MCF 10A (cell line): Measurements from ENCODE around the gene RSL1D1. TPM values are rescaled to one million over a fixed set of nuclear protein-coding genes. Genes with fewer than 3 reads are reported as not detected.
"Not testable (repeated sequence)": the region's sequence is repeated elsewhere in the genome, so short reads cannot be mapped to it uniquely, and the experiment has no call there.

Experiments used
- BruUV-seq: library from RNA; stranded (reverse); fragments of 400-500 nt; replicated peaks from 2 replicates; lab custom pipeline; 2021; lab: Mats Ljungman, UMichigan
- CTCF ChIA-PET: fragments of 300-600 bp; sonication (Branson Sonifier 250); formaldehyde crosslinking; extraction: SDS; loops from one replicate; lab custom pipeline; 2021; ENCODE audit warnings: antibody characterized with exemption, inconsistent platforms; lab: Yijun Ruan, JAX
- POLR2A ChIA-PET: fragments of 300-600, 350-650 bp; sonication (Branson Sonifier 250); formaldehyde crosslinking; extraction: SDS; loops from one replicate; lab custom pipeline; 2020; ENCODE audit warnings: antibody characterized with exemption, inconsistent platforms; lab: Yijun Ruan, JAX
- DNase-seq: peaks from one replicate; pipeline ENCODE4 v3.0.0-alpha.2; 2018; ENCODE audit not compliant: unreplicated experiment
- H3K27ac Mint-ChIP-seq: one replicate; pipeline ENCODE4 v1.8.0; 2022; ENCODE audit warnings: mild to moderate bottlenecking, low read depth, mixed read lengths; ENCODE audit not compliant: unreplicated experiment
- H3K27me3 Mint-ChIP-seq: one replicate; pipeline ENCODE4 v1.8.0; 2022; ENCODE audit warnings: mixed read lengths; ENCODE audit not compliant: insufficient read depth, unreplicated experiment
- H3K36me3 Mint-ChIP-seq: one replicate; pipeline ENCODE4 v1.8.0; 2022; ENCODE audit warnings: mild to moderate bottlenecking, moderate library complexity, mixed read lengths; ENCODE audit not compliant: insufficient read depth, unreplicated experiment
- H3K4me1 Mint-ChIP-seq: one replicate; pipeline ENCODE4 v1.8.0; 2022; ENCODE audit warnings: mixed read lengths; ENCODE audit not compliant: insufficient read depth, unreplicated experiment
- H3K4me3 Mint-ChIP-seq: one replicate; pipeline ENCODE4 v1.8.0; 2022; ENCODE audit warnings: mild to moderate bottlenecking, moderate library complexity, mixed read lengths; ENCODE audit not compliant: unreplicated experiment
- H3K9me3 Mint-ChIP-seq: one replicate; pipeline ENCODE4 v1.8.0; 2022; ENCODE audit warnings: mixed read lengths; ENCODE audit not compliant: unreplicated experiment
- CTCF ChIP-seq: fragments of 200-600 bp; IDR thresholded peaks from one replicate; pipeline ENCODE4 v1.8.0; 2022; ENCODE audit warnings: antibody characterized with exemption, mild to moderate bottlenecking; ENCODE audit not compliant: unreplicated experiment
- intact Hi-C: fragments of 100-400 bp; cut with micrococcal nuclease; formaldehyde crosslinking; loops from 2 replicates; pipeline ENCODE4 v1.14.1; 2022
- total RNA-seq: library from RNA; stranded (reverse); gene quantifications from 2 replicates; pipeline ENCODE4 v1.2.3, GENCODE V29; 2022

RSL1D1 gene
- total RNA-seq, 1 experiment from 2014 or later: 406 TPM

- CTCF ChIA-PET: interaction anchor here (0.5 to 1.4 kb wide), 7 partner anchors 22 to 886 kb away, joined by 3 to 5 read pairs (median 4); no protein-coding TSS in a partner anchor
- TF ChIP-seq CTCF: no peak
- H3K27ac Mint-ChIP-seq: peak overlapping the region; percentile 98
- POLR2A ChIA-PET: interaction anchor here (0.6 to 7.6 kb wide), 15 partner anchors 13 to 233 kb away, joined by 3 to 72 read pairs (median 5); partner anchors contain the start of genes RSL1D1, TXNDC11 and ZC3H7A
- H3K4me1 Mint-ChIP-seq: peaks cover 19% of the 10 kb centered on the region
- H3K9me3 Mint-ChIP-seq: no peaks in the 10 kb centered on the region
- intact Hi-C loops: no loop called here
- peak overlapping the region; percentile 63 for H3K4me3 Mint-ChIP-seq
- DNase-seq: peak; percentile 92
- no peaks in the 10 kb centered on the region for H3K27me3 Mint-ChIP-seq
- no TSS peak for BruUV-seq
- peaks cover 50% of the 10 kb centered on the region for H3K36me3 Mint-ChIP-seq
Observed at GRCh38 chr16:11833951-11834695, 17.2 kb downstream of the RSL1D1 start.

- H3K36me3 Mint-ChIP-seq: peaks cover 1% of the 10 kb centered on the region
- ChIA-PET CTCF (interaction anchor here (1.0 kb wide), 2 partner anchors 11 to 14 kb away, joined by 3 read pairs; no protein-coding TSS in a partner anchor), POLR2A (interaction anchor here (0.7 to 1.0 kb wide), 2 partner anchors 31 to 47 kb away, joined by 3 read pairs; no protein-coding TSS in a partner anchor)
- no TSS peak for BruUV-seq
- H3K27ac Mint-ChIP-seq: no peak overlapping the region
- DNase-seq: no peak
- TF ChIP-seq CTCF: no peak
- peaks cover 2% of the 10 kb centered on the region for H3K4me1 Mint-ChIP-seq
- no peaks in the 10 kb centered on the region for H3K27me3 Mint-ChIP-seq
- H3K9me3 Mint-ChIP-seq: no peaks in the 10 kb centered on the region
- no peak overlapping the region for H3K4me3 Mint-ChIP-seq
- intact Hi-C loops: no loop called here
Observed at GRCh38 chr16:11828696-11829095, 22.6 kb downstream of the RSL1D1 start.

- DNase-seq, H3K36me3 Mint-ChIP-seq, H3K4me3 Mint-ChIP-seq, H3K27ac Mint-ChIP-seq, BruUV-seq, H3K4me1 Mint-ChIP-seq, H3K27me3 Mint-ChIP-seq, POLR2A ChIA-PET, H3K9me3 Mint-ChIP-seq, intact Hi-C loops: not testable (repeated sequence)
- CTCF ChIA-PET: interaction anchor here (0.6 to 1.2 kb wide), 5 partner anchors 29 to 430 kb away, joined by 3 to 4 read pairs (median 3); partner anchors contain the start of gene ZC3H7A
Observed at GRCh38 chr16:11825520-11826165, 25.7 kb downstream of the RSL1D1 start.

- H3K9me3 Mint-ChIP-seq: no peaks in the 10 kb centered on the region
- H3K27ac Mint-ChIP-seq: no peak overlapping the region
- no peaks in the 10 kb centered on the region for H3K4me1 Mint-ChIP-seq
- CTCF ChIA-PET: interaction anchor here (0.7 to 1.2 kb wide), 4 partner anchors 9 to 249 kb away, joined by 3 to 4 read pairs (median 3); partner anchors contain the start of gene ZC3H7A
- intact Hi-C loops: no loop called here
- H3K4me3 Mint-ChIP-seq: no peak overlapping the region
- no TSS peak for BruUV-seq
- POLR2A ChIA-PET: interaction anchor here (0.9 to 1.5 kb wide), 3 partner anchors 17 to 27 kb away, joined by 3 to 5 read pairs (median 4); partner anchors contain the start of gene ZC3H7A
- no peaks in the 10 kb centered on the region for H3K36me3 Mint-ChIP-seq
- TF ChIP-seq CTCF: no peak
- H3K27me3 Mint-ChIP-seq: no peaks in the 10 kb centered on the region
- no peak for DNase-seq
Observed at GRCh38 chr16:11824362-11824761, 27.0 kb downstream of the RSL1D1 start.

GRCh38 chr16:11823645-11824044 lies 27.7 kb downstream of the RSL1D1 start:
- H3K4me1 Mint-ChIP-seq, H3K27ac Mint-ChIP-seq, BruUV-seq, H3K9me3 Mint-ChIP-seq, intact Hi-C loops, H3K27me3 Mint-ChIP-seq, DNase-seq, H3K36me3 Mint-ChIP-seq, H3K4me3 Mint-ChIP-seq: not testable (repeated sequence)
- ChIA-PET CTCF (interaction anchor here (0.8 kb wide), 1 partner anchor 9 kb away, joined by 3 read pairs; no protein-coding TSS in a partner anchor), POLR2A (interaction anchor here (0.9 to 1.5 kb wide), 2 partner anchors 16 to 17 kb away, joined by 3 to 4 read pairs; no protein-coding TSS in a partner anchor)
